ENCODE results near the gene KMT2D.

The KMT2D gene

GRCh38 chr12:49060237-49061156, at the start of gene KMT2D:
Gene KMT2D (minus strand): TSS chr12:49060794. CDS start chr12:49055324, 5,470 bp downstream.
- peak; percentile 94 for DNase-seq

GRCh38 chr12:49109641-49110463, 49.3 kb upstream of the KMT2D start:
- no peak for DNase-seq

- no peak for DNase-seq
These were observed 48.4 kb upstream of the KMT2D start for GRCh38 chr12:49108958-49109404.

- no peak for DNase-seq
These were observed 45.0 kb upstream of the KMT2D start for GRCh38 chr12:49105504-49106084.

- DNase-seq = no peak
These were observed 44.2 kb upstream of the KMT2D start for GRCh38 chr12:49104822-49105221.

GRCh38 chr12:49100380-49100779, 39.8 kb upstream of the KMT2D start:
- no peak for DNase-seq

GRCh38 chr12:49098703-49099102, 38.1 kb upstream of the KMT2D start:
- no peak for DNase-seq

GRCh38 chr12:49098035-49098451, 37.4 kb upstream of the KMT2D start:
- DNase-seq = no peak

GRCh38 chr12:49097381-49097780, 36.8 kb upstream of the KMT2D start:
- DNase-seq = no peak

GRCh38 chr12:49094975-49095365, 34.4 kb upstream of the KMT2D start:
- DNase-seq = no peak

- DNase-seq = peak; percentile 27
These were observed 33.8 kb upstream of the KMT2D start, which contains the start of gene DHH for GRCh38 chr12:49094160-49094974. Gene DHH (minus strand): TSS chr12:49094801. CDS start chr12:49094512, 289 bp downstream.

GRCh38 chr12:49093792-49094159, 33.2 kb upstream of the KMT2D start:
- no peak for DNase-seq

GRCh38 chr12:49092816-49093406, 32.3 kb upstream of the KMT2D start:
- no peak for DNase-seq

GRCh38 chr12:49092086-49092815, 31.7 kb upstream of the KMT2D start:
- no peak for DNase-seq

GRCh38 chr12:49091836-49092085, 31.2 kb upstream of the KMT2D start:
- no peak for DNase-seq

GRCh38 chr12:49091056-49091835, 30.7 kb upstream of the KMT2D start:
- no peak for DNase-seq

GRCh38 chr12:49089821-49090773, 29.5 kb upstream of the KMT2D start:
- DNase-seq = no peak

GRCh38 chr12:49088932-49089330, 28.3 kb upstream of the KMT2D start:
- DNase-seq = no peak

- DNase-seq = peak; percentile 87
These were observed 27.7 kb upstream of the KMT2D start for GRCh38 chr12:49088150-49088931.
